GM10248 (cell line): ENCODE measurements around the gene CPSF6.
"Not testable (repeated sequence)": the region's sequence is repeated elsewhere in the genome, so short reads cannot be mapped to it uniquely, and the experiment has no call there.

Source experiments
- CTCF ChIA-PET: fragments of 300-600 bp; sonication (Branson Sonifier 250); formaldehyde crosslinking; extraction: SDS; loops from one replicate; lab custom pipeline; 2021; ENCODE audit warnings: antibody characterized with exemption; lab: Yijun Ruan, JAX
- POLR2A ChIA-PET: fragments of 350-650 bp; sonication (Branson Sonifier 250); formaldehyde crosslinking; extraction: SDS; loops from one replicate; lab custom pipeline; 2020; ENCODE audit warnings: antibody characterized with exemption; lab: Yijun Ruan, JAX
- DNase-seq: peaks from one replicate; pipeline ENCODE4 v3.0.0; 2012; ENCODE audit errors: extremely low spot score
- TF ChIP-seq, protein P1 (sequence below): IDR thresholded peaks from 2 replicates; pipeline ENCODE4 v1.5.1; 2012; ENCODE audit warnings: mild to moderate bottlenecking, low read depth; ENCODE audit errors: extremely low read depth, missing control alignments, control extremely low read depth

CPSF6 gene

GRCh38 chr12:69254862-69255261 lies 15.5 kb downstream of the CPSF6 start:
- ChIA-PET POLR2A (interaction anchor here (1.8 kb wide), 1 partner anchor 12 kb away, joined by 5 read pairs; no protein-coding TSS in a partner anchor), CTCF (interaction anchor here (1.0 to 4.3 kb wide), 13 partner anchors 10 to 331 kb away, joined by 3 to 99 read pairs (median 4); partner anchors contain the start of gene CCT2)
- TF ChIP-seq, protein P1, sequence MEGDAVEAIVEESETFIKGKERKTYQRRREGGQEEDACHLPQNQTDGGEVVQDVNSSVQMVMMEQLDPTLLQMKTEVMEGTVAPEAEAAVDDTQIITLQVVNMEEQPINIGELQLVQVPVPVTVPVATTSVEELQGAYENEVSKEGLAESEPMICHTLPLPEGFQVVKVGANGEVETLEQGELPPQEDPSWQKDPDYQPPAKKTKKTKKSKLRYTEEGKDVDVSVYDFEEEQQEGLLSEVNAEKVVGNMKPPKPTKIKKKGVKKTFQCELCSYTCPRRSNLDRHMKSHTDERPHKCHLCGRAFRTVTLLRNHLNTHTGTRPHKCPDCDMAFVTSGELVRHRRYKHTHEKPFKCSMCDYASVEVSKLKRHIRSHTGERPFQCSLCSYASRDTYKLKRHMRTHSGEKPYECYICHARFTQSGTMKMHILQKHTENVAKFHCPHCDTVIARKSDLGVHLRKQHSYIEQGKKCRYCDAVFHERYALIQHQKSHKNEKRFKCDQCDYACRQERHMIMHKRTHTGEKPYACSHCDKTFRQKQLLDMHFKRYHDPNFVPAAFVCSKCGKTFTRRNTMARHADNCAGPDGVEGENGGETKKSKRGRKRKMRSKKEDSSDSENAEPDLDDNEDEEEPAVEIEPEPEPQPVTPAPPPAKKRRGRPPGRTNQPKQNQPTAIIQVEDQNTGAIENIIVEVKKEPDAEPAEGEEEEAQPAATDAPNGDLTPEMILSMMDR = no peak
- no peak for DNase-seq

DNA sequence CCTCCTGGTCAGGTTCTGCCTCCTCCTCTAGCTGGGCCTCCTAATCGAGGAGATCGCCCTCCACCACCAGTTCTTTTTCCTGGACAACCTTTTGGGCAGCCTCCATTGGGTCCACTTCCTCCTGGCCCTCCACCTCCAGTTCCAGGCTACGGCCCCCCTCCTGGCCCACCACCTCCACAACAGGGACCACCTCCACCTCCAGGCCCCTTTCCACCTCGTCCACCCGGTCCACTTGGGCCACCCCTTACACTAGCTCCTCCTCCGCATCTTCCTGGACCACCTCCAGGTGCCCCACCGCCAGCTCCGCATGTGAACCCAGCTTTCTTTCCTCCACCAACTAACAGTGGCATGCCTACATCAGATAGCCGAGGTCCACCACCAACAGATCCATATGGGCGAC lies 19.3 kb downstream of the CPSF6 start:
- TF ChIP-seq, protein P1 = no peak
- ChIA-PET POLR2A (no interaction called here), CTCF (interaction anchor here (0.9 to 1.7 kb wide), 4 partner anchors 11 to 104 kb away, joined by 3 to 9 read pairs (median 4); no protein-coding TSS in a partner anchor)
- no peak for DNase-seq

- no peak for DNase-seq
- TF ChIP-seq, protein P1 = no peak
- ChIA-PET CTCF (interaction anchor here (1.1 to 1.3 kb wide), 2 partner anchors 10 to 27 kb away, joined by 3 read pairs; no protein-coding TSS in a partner anchor), POLR2A (no interaction called here)
These were observed 23.1 kb downstream of the CPSF6 start for GRCh38 chr12:69262264-69262974.

DNA sequence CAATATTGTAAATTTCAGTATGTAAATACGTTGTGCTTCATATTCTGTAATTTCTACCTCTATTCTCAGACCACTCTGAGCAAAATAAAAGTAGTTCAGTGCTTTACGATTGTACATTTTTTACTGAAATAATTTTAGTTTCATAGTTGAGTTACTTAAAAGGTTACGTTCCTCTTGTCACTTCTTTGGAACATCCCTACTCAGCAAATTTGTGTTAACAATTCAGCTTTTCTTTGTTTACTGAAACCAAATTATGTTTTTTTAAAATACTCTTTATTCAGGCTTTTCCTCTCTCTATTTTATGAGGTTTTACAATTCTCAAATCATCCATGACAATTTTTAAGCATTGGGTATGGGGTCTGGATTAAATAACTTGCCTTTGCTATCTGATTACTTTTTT lies 25.8 kb downstream of the CPSF6 start:
- TF ChIP-seq, protein P1 = no peak
- ChIA-PET CTCF (interaction anchor here (1.0 to 3.5 kb wide), 3 partner anchors 11 to 109 kb away, joined by 3 to 24 read pairs (median 12); no protein-coding TSS in a partner anchor), POLR2A (no interaction called here)
- no peak for DNase-seq

DNA sequence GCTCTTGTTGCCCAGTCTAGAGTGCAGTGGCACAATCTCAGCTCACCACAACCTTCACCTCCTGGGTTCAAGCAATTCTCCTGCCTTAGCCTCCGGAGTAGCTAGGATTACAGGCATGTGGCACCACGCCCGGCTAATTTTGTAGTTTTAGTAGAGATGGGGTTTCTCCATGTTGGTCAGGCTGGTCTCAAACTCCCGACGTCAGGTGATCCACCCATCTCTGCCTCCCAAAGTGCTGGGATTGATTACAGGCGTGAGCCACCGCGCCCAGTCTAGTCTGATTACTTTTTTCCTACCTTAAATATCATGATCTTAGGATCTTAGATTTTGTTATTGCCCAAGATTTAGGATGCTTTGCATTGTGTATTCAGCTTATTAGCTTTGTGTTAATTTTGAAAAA lies 26.3 kb downstream of the CPSF6 start:
- POLR2A ChIA-PET, DNase-seq: not testable (repeated sequence)
- CTCF ChIA-PET = interaction anchor here (1.0 to 3.5 kb wide), 4 partner anchors 11 to 111 kb away, joined by 3 to 24 read pairs (median 8); no protein-coding TSS in a partner anchor

DNA sequence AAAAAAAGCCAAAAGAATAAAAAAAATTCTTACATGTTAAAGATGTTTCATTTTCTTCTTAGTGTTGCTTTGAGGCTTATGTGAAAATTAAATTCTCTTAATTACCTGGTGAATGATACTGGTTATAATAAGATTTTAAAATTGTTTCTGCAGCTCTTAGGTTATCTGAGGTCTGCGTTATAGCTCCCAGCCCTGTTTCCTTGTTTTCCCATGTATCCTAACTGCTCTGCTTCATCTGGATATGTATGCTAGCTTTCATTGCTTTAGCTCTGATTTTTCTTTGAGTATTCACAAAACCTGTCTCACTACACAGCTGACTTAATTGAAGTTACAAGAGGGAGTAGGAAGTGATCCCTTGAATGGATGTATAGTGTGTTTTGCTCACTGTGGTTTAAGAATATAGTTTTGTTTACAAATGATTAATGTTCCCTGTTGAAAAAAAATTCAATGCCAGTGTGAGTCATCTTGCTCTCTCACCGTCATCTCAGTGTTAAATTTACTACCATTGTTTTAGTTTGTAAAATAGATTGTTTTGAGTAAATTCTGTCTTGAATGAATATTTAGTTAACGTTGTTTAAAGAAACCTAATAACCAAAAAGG lies 26.8 kb downstream of the CPSF6 start:
- ChIA-PET POLR2A (no interaction called here), CTCF (interaction anchor here (1.0 to 3.5 kb wide), 3 partner anchors 12 to 112 kb away, joined by 3 to 24 read pairs (median 12); no protein-coding TSS in a partner anchor)
- TF ChIP-seq, protein P1 = no peak
- no peak for DNase-seq
